ENCODE data around the gene EPHB2. TPM values are rescaled to one million over a fixed set of nuclear protein-coding genes. Genes with fewer than 3 reads are reported as not detected.

The EPHB2 gene
- total RNA-seq, 2 experiments from 2014 or later = 0.13 TPM; not detected in 1

DNA sequence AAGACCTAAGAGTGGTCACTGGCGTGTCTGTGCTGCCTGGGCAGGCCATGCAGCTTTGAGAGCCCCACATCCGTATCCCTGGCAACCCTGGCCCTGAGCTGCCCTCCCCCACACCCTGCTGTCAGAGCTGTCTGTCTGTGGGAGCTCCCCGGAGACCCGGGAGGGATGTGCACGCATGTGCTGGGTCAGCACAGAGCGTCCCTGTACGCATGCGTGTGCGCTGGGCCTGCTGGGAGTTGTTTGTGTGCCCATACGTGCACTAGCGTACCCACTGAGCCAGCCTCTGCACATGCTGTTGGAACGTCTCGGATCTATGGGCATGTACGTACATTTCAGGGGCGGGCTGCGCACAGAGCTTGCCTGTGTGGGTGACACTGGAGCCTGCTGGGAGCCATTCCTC is 89.3 kb downstream of the EPHB2 start:
- Mint-ChIP-seq H3K4me1 (ENCODE audit: low read depth) (no peaks in the 10 kb centered on the region), H3K27me3 (no peaks in the 10 kb centered on the region), H3K27ac (no peak overlapping the region), H3K4me3 (no peak overlapping the region), H3K36me3 (ENCODE audit: low read depth) (no peaks in the 10 kb centered on the region), H3K9me3 (no peaks in the 10 kb centered on the region)
- DNase-seq (no peak), ATAC-seq (no peak)
- TF ChIP-seq, protein P1, sequence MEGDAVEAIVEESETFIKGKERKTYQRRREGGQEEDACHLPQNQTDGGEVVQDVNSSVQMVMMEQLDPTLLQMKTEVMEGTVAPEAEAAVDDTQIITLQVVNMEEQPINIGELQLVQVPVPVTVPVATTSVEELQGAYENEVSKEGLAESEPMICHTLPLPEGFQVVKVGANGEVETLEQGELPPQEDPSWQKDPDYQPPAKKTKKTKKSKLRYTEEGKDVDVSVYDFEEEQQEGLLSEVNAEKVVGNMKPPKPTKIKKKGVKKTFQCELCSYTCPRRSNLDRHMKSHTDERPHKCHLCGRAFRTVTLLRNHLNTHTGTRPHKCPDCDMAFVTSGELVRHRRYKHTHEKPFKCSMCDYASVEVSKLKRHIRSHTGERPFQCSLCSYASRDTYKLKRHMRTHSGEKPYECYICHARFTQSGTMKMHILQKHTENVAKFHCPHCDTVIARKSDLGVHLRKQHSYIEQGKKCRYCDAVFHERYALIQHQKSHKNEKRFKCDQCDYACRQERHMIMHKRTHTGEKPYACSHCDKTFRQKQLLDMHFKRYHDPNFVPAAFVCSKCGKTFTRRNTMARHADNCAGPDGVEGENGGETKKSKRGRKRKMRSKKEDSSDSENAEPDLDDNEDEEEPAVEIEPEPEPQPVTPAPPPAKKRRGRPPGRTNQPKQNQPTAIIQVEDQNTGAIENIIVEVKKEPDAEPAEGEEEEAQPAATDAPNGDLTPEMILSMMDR (IDR thresholded peaks at IDR 0.05) = no peak
- ChIA-PET CTCF (no interaction called here), POLR2A (no interaction called here)
- intact Hi-C loops (cut with micrococcal nuclease) = no loop called here

DNA sequence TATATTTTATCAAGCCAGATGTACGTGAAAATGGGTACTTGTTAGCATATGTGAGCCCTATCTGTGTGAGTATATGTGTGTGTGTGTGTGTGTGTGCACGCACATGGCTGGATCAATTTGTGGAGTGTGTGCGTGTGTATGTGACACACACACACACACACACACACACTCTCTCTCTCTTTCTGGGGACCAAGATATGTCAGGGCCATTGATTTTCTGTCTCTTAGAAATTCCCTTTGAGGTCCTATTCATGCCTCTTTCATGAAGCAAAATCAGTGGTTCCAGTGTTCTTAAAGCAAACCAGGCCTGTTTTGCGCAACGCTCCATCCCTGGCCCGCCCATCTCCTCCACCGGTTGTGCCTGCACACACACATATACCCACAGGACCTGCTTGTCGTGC is 90.0 kb downstream of the EPHB2 start:
- POLR2A ChIA-PET = no interaction called here
- CTCF ChIA-PET = no interaction called here
- no peaks in the 10 kb centered on the region for H3K4me1 Mint-ChIP-seq (ENCODE audit: low read depth)
- H3K27ac Mint-ChIP-seq = no peak overlapping the region
- intact Hi-C loops (cut with micrococcal nuclease) = no loop called here
- H3K36me3 Mint-ChIP-seq (ENCODE audit: low read depth) = no peaks in the 10 kb centered on the region
- peaks cover 1% of the 10 kb centered on the region for H3K27me3 Mint-ChIP-seq
- ATAC-seq (no peak), DNase-seq (no peak)
- H3K9me3 Mint-ChIP-seq = no peaks in the 10 kb centered on the region
- no peak overlapping the region for H3K4me3 Mint-ChIP-seq
- TF ChIP-seq, protein P1 (IDR thresholded peaks at IDR 0.05) = no peak

DNA sequence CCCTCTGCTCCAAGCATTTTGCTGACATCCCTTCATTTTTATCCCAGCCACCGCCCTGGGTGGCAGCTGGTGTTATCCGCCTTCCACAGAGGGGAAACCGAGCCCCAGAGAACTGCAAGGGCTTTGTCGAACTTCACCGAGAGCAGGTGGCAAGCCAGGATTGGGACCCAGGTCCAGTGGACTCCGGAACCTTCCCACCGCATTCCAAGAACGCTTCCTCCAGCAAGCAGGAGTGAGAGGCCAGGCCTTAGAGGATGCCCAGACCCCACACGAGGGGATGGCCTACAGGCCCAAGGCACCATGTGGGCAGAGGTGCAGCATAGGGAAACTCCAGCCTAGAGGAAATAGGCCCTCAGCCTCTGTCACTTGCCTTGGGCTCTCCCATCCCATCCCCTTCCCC is 90.7 kb downstream of the EPHB2 start:
- H3K4me1 Mint-ChIP-seq (ENCODE audit: low read depth) = no peaks in the 10 kb centered on the region
- no peaks in the 10 kb centered on the region for H3K36me3 Mint-ChIP-seq (ENCODE audit: low read depth)
- peaks cover 2% of the 10 kb centered on the region for H3K27me3 Mint-ChIP-seq
- H3K4me3 Mint-ChIP-seq = no peak overlapping the region
- no peak overlapping the region for H3K27ac Mint-ChIP-seq
- ATAC-seq (no peak), DNase-seq (no peak)
- intact Hi-C loops (cut with micrococcal nuclease) = no loop called here
- TF ChIP-seq, protein P1 (IDR thresholded peaks at IDR 0.05) = no peak
- H3K9me3 Mint-ChIP-seq = no peaks in the 10 kb centered on the region
- ChIA-PET CTCF (no interaction called here), POLR2A (no interaction called here)

DNA sequence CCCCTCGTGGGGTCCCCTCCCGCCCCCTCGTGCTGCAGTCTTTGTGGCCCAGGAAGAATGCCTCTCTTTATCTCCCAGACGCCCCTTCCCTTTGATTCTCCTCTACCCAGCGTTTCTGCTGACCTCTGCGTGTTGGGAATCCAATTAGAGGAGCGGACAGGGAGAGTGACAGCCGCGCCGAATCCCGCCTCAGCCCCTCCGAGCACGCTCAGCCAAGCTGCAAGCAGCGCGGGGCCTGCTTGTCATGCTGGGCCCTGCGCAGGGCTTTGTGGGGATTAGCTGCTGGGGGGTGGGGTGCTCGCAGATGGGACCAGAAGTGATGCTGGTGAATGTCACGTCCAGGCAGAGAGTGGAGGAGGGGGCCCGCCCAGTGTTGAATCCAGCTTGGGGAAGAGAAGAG is 91.1 kb downstream of the EPHB2 start:
- H3K27me3 Mint-ChIP-seq = peaks cover 2% of the 10 kb centered on the region
- intact Hi-C loops (cut with micrococcal nuclease) = no loop called here
- H3K27ac Mint-ChIP-seq = no peak overlapping the region
- ChIA-PET POLR2A (no interaction called here), CTCF (no interaction called here)
- no peaks in the 10 kb centered on the region for H3K36me3 Mint-ChIP-seq (ENCODE audit: low read depth)
- H3K4me3 Mint-ChIP-seq = no peak overlapping the region
- ATAC-seq = no peak
- no peaks in the 10 kb centered on the region for H3K4me1 Mint-ChIP-seq (ENCODE audit: low read depth)
- TF ChIP-seq, protein P1 (IDR thresholded peaks at IDR 0.05) = no peak
- DNase-seq = no peak
- no peaks in the 10 kb centered on the region for H3K9me3 Mint-ChIP-seq

DNA sequence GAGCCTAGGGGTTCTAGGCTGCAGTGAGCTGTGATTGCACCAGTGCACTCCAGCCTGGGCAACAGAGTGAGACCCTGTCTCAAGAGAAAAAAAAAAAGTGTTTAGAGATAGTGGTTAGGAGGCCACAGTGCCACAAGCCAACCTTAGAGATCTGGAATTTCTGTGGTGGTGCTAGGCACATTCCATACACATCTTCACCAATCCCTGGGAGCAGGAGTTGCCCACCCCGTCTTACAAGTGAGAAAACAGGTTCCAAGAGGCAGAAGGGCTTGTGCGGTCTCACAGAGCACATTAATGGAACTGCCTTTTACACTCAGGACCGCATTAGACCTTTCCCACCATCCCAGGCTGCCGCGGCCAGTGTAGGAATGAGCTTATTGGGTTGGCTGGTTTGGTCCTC is 93.2 kb downstream of the EPHB2 start:
- Mint-ChIP-seq H3K27ac (no peak overlapping the region), H3K27me3 (peaks cover 2% of the 10 kb centered on the region), H3K4me3 (no peak overlapping the region), H3K36me3 (ENCODE audit: low read depth) (no peaks in the 10 kb centered on the region), H3K4me1 (ENCODE audit: low read depth) (no peaks in the 10 kb centered on the region), H3K9me3 (no peaks in the 10 kb centered on the region)
- DNase-seq = no peak
- intact Hi-C loops (cut with micrococcal nuclease) = no loop called here
- POLR2A ChIA-PET = no interaction called here
- CTCF ChIA-PET = no interaction called here
- TF ChIP-seq, protein P1 (IDR thresholded peaks at IDR 0.05) = no peak
- no peak for ATAC-seq

All from activated CD8-positive, alpha-beta T cell treated with anti-CD3 and anti-CD28 coated beads for 36 hours (primary cell).